Karpas-422 (cell line): Measurements from ENCODE around the gene MATN3. TPM values are rescaled to one million over a fixed set of nuclear protein-coding genes. Genes with fewer than 3 reads are reported as not detected.

Source experiments
- DNase-seq: peaks from one replicate; pipeline ENCODE4 v3.0.0-alpha.2; 2015
- H2AFZ ChIP-seq: fragments of 200-600 bp; sonication (generic); 2 replicates; pipeline ENCODE4 v1.6.1; 2014; ENCODE audit warnings: antibody characterized with exemption, low read length, mixed read lengths
- H3K27ac ChIP-seq: fragments of 200-600 bp; sonication (generic); 2 replicates; pipeline ENCODE4 v1.5.1; 2014; ENCODE audit warnings: mild to moderate bottlenecking, low read length, moderate library complexity
- H3K27me3 ChIP-seq: fragments of 200-600 bp; sonication (generic); 2 replicates; pipeline ENCODE4 v1.6.1; 2014; ENCODE audit warnings: low read length, mixed read lengths
- H3K36me3 ChIP-seq: fragments of 200-600 bp; sonication (generic); 2 replicates; pipeline ENCODE4 v1.6.1; 2014; ENCODE audit warnings: low read length, mixed read lengths; ENCODE audit not compliant: insufficient read depth
- H3K4me1 ChIP-seq: fragments of 200-600 bp; sonication (generic); 2 replicates; pipeline ENCODE4 v1.6.1; 2014; ENCODE audit warnings: mild to moderate bottlenecking, low read length, mixed read lengths
- H3K4me2 ChIP-seq: fragments of 200-600 bp; sonication (generic); 2 replicates; pipeline ENCODE4 v1.6.1; 2014; ENCODE audit warnings: low read length, low read depth, mild to moderate bottlenecking; ENCODE audit not compliant: poor library complexity, severe bottlenecking
- H3K4me3 ChIP-seq: fragments of 200-600 bp; sonication (generic); 2 replicates; pipeline ENCODE4 v1.5.1; 2014; ENCODE audit warnings: mild to moderate bottlenecking, antibody characterized with exemption, low read length, mixed read lengths
- H3K79me2 ChIP-seq: fragments of 200-600 bp; sonication (generic); 2 replicates; pipeline ENCODE4 v1.6.1; 2014; ENCODE audit warnings: mild to moderate bottlenecking, low read length, mixed read lengths
- H3K9ac ChIP-seq: fragments of 200-600 bp; sonication (generic); 2 replicates; pipeline ENCODE4 v1.6.0; 2014; ENCODE audit warnings: low read length
- H3K9me2 ChIP-seq: fragments of 200-600 bp; sonication (generic), shearing (Covaris generic); replicated peaks from 2 replicates; pipeline ENCODE4 v1.6.0; 2014; ENCODE audit warnings: mild to moderate bottlenecking, low read length, moderate library complexity; ENCODE audit not compliant: insufficient read depth
- H3K9me3 ChIP-seq: fragments of 300-700, 200-600 bp; sonication (generic); 2 replicates; pipeline ENCODE4 v1.6.1; 2014; ENCODE audit warnings: low read length, mixed read lengths
- H4K20me1 ChIP-seq: fragments of 200-600 bp; sonication (generic); 2 replicates; pipeline ENCODE4 v1.6.1; 2014; ENCODE audit warnings: mild to moderate bottlenecking, antibody characterized with exemption, low read length, low read depth; ENCODE audit not compliant: insufficient read depth
- total RNA-seq: library from RNA; depleted of rRNA; stranded (reverse); fragments of >200 nt; shearing (Covaris generic); gene quantifications from 2 replicates; pipeline ENCODE4 v1.2.3, GENCODE V29; 2014; ENCODE audit warnings: low replicate concordance

The MATN3 gene
- total RNA-seq, 1 experiment from 2014 or later: not detected

GRCh38 chr2:20005067-20005627 is 7.3 kb downstream of the MATN3 start:
- Histone ChIP-seq H3K9ac (no peak overlapping the region), H3K27ac (no peak overlapping the region), H3K4me1 (no peaks in the 10 kb centered on the region), H3K79me2 (no peaks in the 10 kb centered on the region), H3K4me2 (no peak overlapping the region), H3K27me3 (no peaks in the 10 kb centered on the region), H3K36me3 (no peaks in the 10 kb centered on the region), H3K9me3 (no peaks in the 10 kb centered on the region), H4K20me1 (no peaks in the 10 kb centered on the region), H2AFZ (no peak overlapping the region), H3K9me2 (no peaks in the 10 kb centered on the region), H3K4me3 (no peak overlapping the region)
- no peak for DNase-seq

DNA sequence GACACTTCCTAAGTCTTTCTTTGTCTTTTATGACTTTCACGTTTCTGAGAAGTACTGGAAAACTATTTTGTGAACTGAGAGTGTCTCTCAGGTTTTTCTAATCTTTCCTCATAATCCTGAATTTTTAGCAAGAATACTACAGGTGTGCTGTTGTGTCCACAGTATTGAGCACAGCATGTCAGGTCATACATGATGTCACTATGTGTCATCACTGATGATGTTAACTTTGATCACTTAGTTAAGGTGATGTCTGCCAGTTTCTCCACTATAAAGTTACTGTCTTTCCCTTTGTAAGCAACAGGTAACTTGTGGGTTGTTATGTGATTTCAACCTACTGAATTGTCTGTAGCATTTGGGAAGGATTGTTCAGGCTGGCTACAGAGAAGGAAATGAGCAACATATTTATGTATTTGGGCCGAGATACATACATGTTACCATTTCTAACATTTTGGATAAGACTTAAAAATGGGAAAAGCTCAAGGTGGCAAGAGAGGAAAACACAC is 11.1 kb downstream of the MATN3 start:
- Histone ChIP-seq H3K79me2 (no peaks in the 10 kb centered on the region), H3K4me2 (no peak overlapping the region), H3K4me3 (no peak overlapping the region), H3K9ac (no peak overlapping the region), H3K9me2 (no peaks in the 10 kb centered on the region), H4K20me1 (no peaks in the 10 kb centered on the region), H3K27ac (no peak overlapping the region), H3K4me1 (no peaks in the 10 kb centered on the region), H3K27me3 (no peaks in the 10 kb centered on the region), H2AFZ (no peak overlapping the region), H3K36me3 (no peaks in the 10 kb centered on the region), H3K9me3 (no peaks in the 10 kb centered on the region)
- DNase-seq: no peak

GRCh38 chr2:19993731-19994130 is 18.7 kb downstream of the MATN3 start:
- no peak for DNase-seq
- H3K36me3 ChIP-seq: no peaks in the 10 kb centered on the region
- H3K4me2 ChIP-seq: no peak overlapping the region
- H4K20me1 ChIP-seq: no peaks in the 10 kb centered on the region
- no peaks in the 10 kb centered on the region for H3K27me3 ChIP-seq
- H3K9me2 ChIP-seq: peaks cover 6% of the 10 kb centered on the region; the same call in 1 of the 2 replicates
- H3K9ac ChIP-seq: no peak overlapping the region
- peaks cover 12% of the 10 kb centered on the region for H3K79me2 ChIP-seq
- H3K4me1 ChIP-seq: peaks cover 14% of the 10 kb centered on the region
- no peak overlapping the region for H2AFZ ChIP-seq
- no peak overlapping the region for H3K27ac ChIP-seq
- H3K4me3 ChIP-seq: no peak overlapping the region
- no peaks in the 10 kb centered on the region for H3K9me3 ChIP-seq

DNA sequence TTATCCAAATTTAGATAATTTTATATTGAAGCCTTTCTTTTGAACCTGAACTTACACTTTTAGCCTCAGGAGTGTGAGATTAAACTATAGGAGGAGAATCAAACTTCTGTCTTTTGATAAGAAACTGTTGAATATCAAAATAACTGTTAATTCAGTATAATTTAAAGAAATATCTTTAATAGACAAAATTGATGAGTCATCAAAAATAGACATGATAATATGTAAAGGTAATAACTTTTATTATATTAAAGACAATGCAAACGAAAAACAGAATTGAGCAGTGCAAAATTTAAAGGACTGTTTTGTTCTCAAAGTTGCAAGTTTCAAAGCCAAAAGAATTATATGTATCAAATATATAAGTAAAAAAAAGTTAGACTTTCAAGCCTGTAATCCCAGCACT is 20.6 kb downstream of the MATN3 start:
- Histone ChIP-seq H3K4me1 (peaks cover 24% of the 10 kb centered on the region), H3K79me2 (peaks cover 25% of the 10 kb centered on the region), H3K9ac (no peak overlapping the region), H3K36me3 (no peaks in the 10 kb centered on the region), H3K4me3 (no peak overlapping the region), H3K9me2 (peaks cover 6% of the 10 kb centered on the region; the same call in 1 of the 2 replicates), H3K27me3 (no peaks in the 10 kb centered on the region), H3K9me3 (no peaks in the 10 kb centered on the region), H3K4me2 (no peak overlapping the region), H2AFZ (no peak overlapping the region), H4K20me1 (no peaks in the 10 kb centered on the region), H3K27ac (no peak overlapping the region)
- no peak for DNase-seq

- Histone ChIP-seq H3K27ac (no peak overlapping the region), H3K9ac (no peak overlapping the region), H3K36me3 (no peaks in the 10 kb centered on the region), H3K79me2 (peaks cover 25% of the 10 kb centered on the region), H3K9me2 (peaks cover 6% of the 10 kb centered on the region; the same call in 1 of the 2 replicates), H4K20me1 (no peaks in the 10 kb centered on the region), H3K4me3 (peak overlapping the region; percentile 90), H3K9me3 (no peaks in the 10 kb centered on the region), H2AFZ (peak overlapping the region; percentile 84), H3K4me2 (peak overlapping the region; percentile 87), H3K4me1 (peaks cover 24% of the 10 kb centered on the region), H3K27me3 (no peaks in the 10 kb centered on the region)
- DNase-seq: no peak
Measured at GRCh38 chr2:19990416-19990728, 22.1 kb downstream of the MATN3 start.

GRCh38 chr2:19989667-19990415 is 22.6 kb downstream of the MATN3 start, which contains the start of gene WDR35:
WDR35 (minus strand) TSS chr2:19990105; CDS start chr2:19990015, 90 bp downstream.
- DNase-seq: peak; percentile 94
- peak within 1 kb of the TSS; percentile 84 for H2AFZ ChIP-seq
- no peak within 1 kb of the TSS for H3K27ac ChIP-seq

GRCh38 chr2:19989342-19989666 is 23.2 kb downstream of the MATN3 start:
- Histone ChIP-seq H4K20me1 (no peaks in the 10 kb centered on the region), H3K4me3 (peak overlapping the region; percentile 90), H3K9me3 (no peaks in the 10 kb centered on the region), H3K79me2 (peaks cover 26% of the 10 kb centered on the region), H3K36me3 (0 out of 2 replicates have a peak, but pooled peaks cover under 1% of the 10 kb centered on the region), H3K27me3 (no peaks in the 10 kb centered on the region), H3K9ac (peak overlapping the region; percentile 88), H3K4me2 (peak overlapping the region; percentile 87), H2AFZ (peak overlapping the region; percentile 84), H3K9me2 (peaks cover 6% of the 10 kb centered on the region; the same call in 1 of the 2 replicates), H3K27ac (no peak overlapping the region), H3K4me1 (peaks cover 24% of the 10 kb centered on the region)
- no peak for DNase-seq

More at GRCh38 chr2:19989667-19990415, 22.6 kb downstream of the MATN3 start, which contains the start of gene WDR35:
- peaks cover 6% of the 10 kb centered on the region; the same call in 1 of the 2 replicates for H3K9me2 ChIP-seq
- no peaks in the 10 kb centered on the region for H3K9me3 ChIP-seq
- H3K4me2 ChIP-seq: peak within 1 kb of the TSS; percentile 87
- H3K79me2 ChIP-seq: peaks cover 25% of the 10 kb centered on the region
- peak within 1 kb of the TSS; percentile 88 for H3K9ac ChIP-seq
- H3K27me3 ChIP-seq: no peaks in the 10 kb centered on the region
- H4K20me1 ChIP-seq: no peaks in the 10 kb centered on the region
- no peaks in the 10 kb centered on the region for H3K36me3 ChIP-seq
- H3K4me1 ChIP-seq: peaks cover 24% of the 10 kb centered on the region
- peak within 1 kb of the TSS; percentile 90 for H3K4me3 ChIP-seq

DNA sequence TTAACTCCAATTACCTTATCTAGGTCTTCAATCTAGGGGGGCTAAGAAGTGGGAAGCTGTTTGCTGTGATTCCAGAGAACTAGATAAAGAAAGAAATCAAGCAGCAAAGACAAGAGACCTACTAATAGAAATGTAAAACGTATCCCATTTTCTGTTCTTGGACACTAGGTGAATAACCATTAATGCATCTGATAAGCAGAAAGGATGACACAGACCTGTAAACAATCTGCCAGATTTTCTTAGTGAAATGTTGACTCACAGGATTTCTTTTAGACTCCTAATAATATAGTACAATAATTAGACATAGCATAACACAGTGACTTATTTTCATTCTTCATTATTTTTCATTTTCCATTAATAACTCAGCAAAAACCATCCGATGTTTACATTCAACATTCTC is 23.9 kb downstream of the MATN3 start:
- H3K79me2 ChIP-seq: peaks cover 28% of the 10 kb centered on the region
- peaks cover 6% of the 10 kb centered on the region; the same call in 1 of the 2 replicates for H3K9me2 ChIP-seq
- 0 out of 2 replicates have a peak, but pooled peaks cover 3% of the 10 kb centered on the region for H3K36me3 ChIP-seq
- peak overlapping the region; percentile 90 for H3K4me3 ChIP-seq
- peak overlapping the region; percentile 88 for H3K9ac ChIP-seq
- H3K4me2 ChIP-seq: peak overlapping the region; percentile 87
- H2AFZ ChIP-seq: no peak overlapping the region
- H3K27ac ChIP-seq: peak overlapping the region; percentile 26; the same call in 1 of the 2 replicates
- peaks cover 21% of the 10 kb centered on the region for H3K4me1 ChIP-seq
- no peak for DNase-seq
- no peaks in the 10 kb centered on the region for H4K20me1 ChIP-seq
- H3K9me3 ChIP-seq: no peaks in the 10 kb centered on the region
- H3K27me3 ChIP-seq: no peaks in the 10 kb centered on the region
